HG03196 (cell line): Measurements from ENCODE around the gene YY1.

Source experiments
- ATAC-seq: cut with Tn5 transposase; IDR thresholded peaks from one replicate; pipeline ENCODE4 v1.9.1; 2021; ENCODE audit not compliant: unreplicated experiment

The YY1 gene

GRCh38 chr14:100312877-100313400 is 74.0 kb downstream of the YY1 start:
- ATAC-seq = no peak

GRCh38 chr14:100313464-100314230 is 74.7 kb downstream of the YY1 start:
- no peak for ATAC-seq

- ATAC-seq = no peak
Observed at GRCh38 chr14:100314724-100315123, 75.8 kb downstream of the YY1 start.

- ATAC-seq = no peak
Observed at GRCh38 chr14:100317389-100317788, 78.4 kb downstream of the YY1 start.

GRCh38 chr14:100317912-100318808 is 79.2 kb downstream of the YY1 start:
- ATAC-seq = peak; percentile 59

GRCh38 chr14:100320157-100320856 is 81.4 kb downstream of the YY1 start:
- no peak for ATAC-seq

GRCh38 chr14:100321473-100322137 is 82.7 kb downstream of the YY1 start:
- ATAC-seq = no peak

GRCh38 chr14:100322138-100322957 is 83.4 kb downstream of the YY1 start:
- ATAC-seq = no peak

- ATAC-seq = no peak
Observed at GRCh38 chr14:100323121-100323941, 84.4 kb downstream of the YY1 start, which contains the start of gene SLC25A47. SLC25A47 (plus strand) TSS chr14:100323339; CDS start chr14:100323415, 76 bp downstream.

- ATAC-seq = no peak
Observed at GRCh38 chr14:100323942-100324307, 85.0 kb downstream of the YY1 start.

GRCh38 chr14:100325231-100325632 is 86.3 kb downstream of the YY1 start:
- no peak for ATAC-seq

GRCh38 chr14:100325958-100326357 is 87.0 kb downstream of the YY1 start:
- no peak for ATAC-seq

- ATAC-seq = no peak
Observed at GRCh38 chr14:100327128-100327527, 88.2 kb downstream of the YY1 start.

GRCh38 chr14:100328495-100329163 is 89.7 kb downstream of the YY1 start:
- no peak for ATAC-seq

GRCh38 chr14:100329233-100330006 is 90.5 kb downstream of the YY1 start:
- ATAC-seq = no peak

GRCh38 chr14:100330007-100330344 is 91.0 kb downstream of the YY1 start:
- no peak for ATAC-seq

GRCh38 chr14:100330388-100330931 is 91.5 kb downstream of the YY1 start:
- ATAC-seq = no peak
